WTC11 (cell line): Measurements from ENCODE around the gene MBIP. TPM values are rescaled to one million over a fixed set of nuclear protein-coding genes. Genes with fewer than 3 reads are reported as not detected.
"Not testable (repeated sequence)": the region's sequence is repeated elsewhere in the genome, so short reads cannot be mapped to it uniquely, and the experiment has no call there.

Experiments
- ATAC-seq: fragments of 200-7000 bp; cut with Tn5 transposase; 2 replicates; pipeline ENCODE4 v1.10.0; 2021; ENCODE audit warnings: mild to moderate bottlenecking, moderate library complexity
- CTCF ChIA-PET: fragments of 300-600 bp; sonication (Branson Sonifier 250); formaldehyde crosslinking; loops from one replicate; lab custom pipeline; 2021; ENCODE audit warnings: antibody characterized with exemption; lab: Charles Lee
- POLR2A ChIA-PET: fragments of 350-600 bp; sonication (Branson Sonifier 250); formaldehyde crosslinking; loops from one replicate; lab custom pipeline; 2021; ENCODE audit warnings: antibody characterized with exemption; lab: Charles Lee
- DNase-seq: peaks from one replicate; pipeline ENCODE4 v3.0.0; 2021; ENCODE audit warnings: low spot score
- H3K27ac Mint-ChIP-seq: 2 replicates; pipeline ENCODE4 v1.8.0; 2021; ENCODE audit warnings: mixed read lengths
- H3K27me3 Mint-ChIP-seq: 2 replicates; pipeline ENCODE4 v1.8.0; 2021; ENCODE audit warnings: low read depth, mild to moderate bottlenecking, moderate library complexity, mixed read lengths
- H3K36me3 Mint-ChIP-seq: 2 replicates; pipeline ENCODE4 v1.8.0; 2021; ENCODE audit warnings: mixed read lengths
- H3K4me1 Mint-ChIP-seq: 2 replicates; pipeline ENCODE4 v1.8.0; 2022; ENCODE audit warnings: mixed read lengths
- H3K4me3 Mint-ChIP-seq: 2 replicates; pipeline ENCODE4 v1.8.0; 2021; ENCODE audit warnings: mild to moderate bottlenecking, moderate library complexity, mixed read lengths
- H3K9me3 Mint-ChIP-seq: 2 replicates; pipeline ENCODE4 v1.8.0; 2021; ENCODE audit warnings: mixed read lengths
- ATF1 ChIP-seq: sonication (generic); formaldehyde crosslinking; IDR thresholded peaks from 2 replicates; pipeline ENCODE4 v1.8.1; 2023; ENCODE audit warnings: mild to moderate bottlenecking, moderate library complexity, missing genetic modification reagents
- ATF2 ChIP-seq: sonication (generic); formaldehyde crosslinking; IDR thresholded peaks from 2 replicates; pipeline ENCODE4 v1.8.1; 2022; ENCODE audit warnings: low read depth, missing genetic modification reagents, borderline replicate concordance
- ATF3 ChIP-seq: sonication (generic); formaldehyde crosslinking; conservative IDR thresholded peaks from 2 replicates; pipeline ENCODE4 v1.8.1; 2022; ENCODE audit warnings: mild to moderate bottlenecking, missing genetic modification reagents
- CBFB ChIP-seq: sonication (generic); formaldehyde crosslinking; IDR thresholded peaks from 2 replicates; pipeline ENCODE4 v1.8.1; 2022; ENCODE audit warnings: mild to moderate bottlenecking, low read depth, missing genetic modification reagents
- CDX4 ChIP-seq: fragments of 250-450 bp; sonication (Bioruptor Pico); IDR thresholded peaks from 2 replicates; pipeline ENCODE4 v1.9.0; 2021; ENCODE audit warnings: moderate library complexity, mild to moderate bottlenecking, inconsistent platforms, borderline replicate concordance
- E2F4 ChIP-seq: sonication (generic); formaldehyde crosslinking; IDR thresholded peaks from 2 replicates; pipeline ENCODE4 v1.8.1; 2022; ENCODE audit warnings: low read depth, mild to moderate bottlenecking, moderate library complexity, missing genetic modification reagents, borderline replicate concordance
- E2F5 ChIP-seq: sonication (generic); formaldehyde crosslinking; IDR thresholded peaks from 2 replicates; pipeline ENCODE4 v1.8.1; 2022; ENCODE audit warnings: mild to moderate bottlenecking, moderate library complexity, missing genetic modification reagents
- EMX1 ChIP-seq: fragments of 250-450 bp; sonication (Bioruptor Pico); IDR thresholded peaks from 2 replicates; pipeline ENCODE4 v1.8.0; 2021; ENCODE audit warnings: mild to moderate bottlenecking
- FOXK1 ChIP-seq: sonication (generic); formaldehyde crosslinking; IDR thresholded peaks from 2 replicates; pipeline ENCODE4 v1.8.0; 2022; ENCODE audit warnings: mild to moderate bottlenecking, moderate library complexity, missing genetic modification reagents
- GRHL2 ChIP-seq: fragments of 250-450 bp; sonication (Bioruptor Pico); IDR thresholded peaks from 2 replicates; pipeline ENCODE4 v1.8.0; 2022; ENCODE audit warnings: mild to moderate bottlenecking, moderate library complexity; ENCODE audit not compliant: insufficient replicate concordance, severe bottlenecking
- GTF2I ChIP-seq: fragments of 250-450 bp; sonication (Bioruptor Pico); conservative IDR thresholded peaks from 2 replicates; pipeline ENCODE4 v1.4.0; 2021; ENCODE audit warnings: mild to moderate bottlenecking
- JUN ChIP-seq: sonication (generic); formaldehyde crosslinking; IDR thresholded peaks from 2 replicates; pipeline ENCODE4 v1.8.0; 2023; ENCODE audit warnings: mild to moderate bottlenecking, missing genetic modification reagents
- KAT7 ChIP-seq: sonication (generic); formaldehyde crosslinking; IDR thresholded peaks from 2 replicates; pipeline ENCODE4 v1.8.1; 2023; ENCODE audit warnings: missing genetic modification reagents, mild to moderate bottlenecking, borderline replicate concordance
- NFE2L1 ChIP-seq: sonication (generic); formaldehyde crosslinking; IDR thresholded peaks from 2 replicates; pipeline ENCODE4 v1.8.1; 2023; ENCODE audit warnings: missing genetic modification reagents
- OVOL2 ChIP-seq: fragments of 250-450 bp; sonication (Bioruptor Pico); IDR thresholded peaks from 2 replicates; pipeline ENCODE4 v1.9.0; 2021; ENCODE audit warnings: mild to moderate bottlenecking, borderline replicate concordance
- PREB ChIP-seq: sonication (generic); formaldehyde crosslinking; IDR thresholded peaks from 2 replicates; pipeline ENCODE4 v1.8.1; 2022; ENCODE audit warnings: mild to moderate bottlenecking, missing genetic modification reagents, moderate library complexity, borderline replicate concordance
- PRRX2 ChIP-seq: fragments of 250-450 bp; sonication (Bioruptor Pico); IDR thresholded peaks from 2 replicates; pipeline ENCODE4 v1.8.0; 2021; ENCODE audit warnings: mild to moderate bottlenecking
- RORB ChIP-seq: fragments of 250-450 bp; sonication (Bioruptor Pico); IDR thresholded peaks from 2 replicates; pipeline ENCODE4 v1.9.0; 2021; ENCODE audit warnings: mild to moderate bottlenecking
- STAT6 ChIP-seq: sonication (generic); formaldehyde crosslinking; conservative IDR thresholded peaks from 2 replicates; pipeline ENCODE4 v1.8.1; 2023; ENCODE audit warnings: mild to moderate bottlenecking, low read depth, missing genetic modification reagents, moderate library complexity
- TCF7 ChIP-seq: sonication (generic); formaldehyde crosslinking; IDR thresholded peaks from 2 replicates; pipeline ENCODE4 v1.8.0; 2022; ENCODE audit warnings: mild to moderate bottlenecking, low read depth, missing genetic modification reagents, moderate library complexity
- ZNF263 ChIP-seq: sonication (generic); formaldehyde crosslinking; IDR thresholded peaks from 2 replicates; pipeline ENCODE4 v1.8.1; 2022; ENCODE audit warnings: low read depth, mild to moderate bottlenecking, moderate library complexity, missing genetic modification reagents
- total RNA-seq: library from RNA; stranded (reverse); gene quantifications from 3 replicates; pipeline ENCODE4 v1.2.3, GENCODE V29; 2021

MBIP gene
- total RNA-seq, 1 experiment from 2014 or later, result 18.4 TPM

GRCh38 chr14:36344211-36344610 lies 23.8 kb upstream of the MBIP start:
- no peak for DNase-seq
- H3K9me3 Mint-ChIP-seq, result peaks cover 15% of the 10 kb centered on the region
- TF ChIP-seq E2F5 (CRISPR knock-in tag), result no peak
- no peak for TF ChIP-seq ATF1 (CRISPR knock-in tag)
- TF ChIP-seq EMX1, result no peak
- no peak for TF ChIP-seq RORB
- TF ChIP-seq JUN, result no peak
- TF ChIP-seq NFE2L1 (CRISPR knock-in tag), result no peak
- no peak for TF ChIP-seq GRHL2 (CRISPR knock-in tag)
- TF ChIP-seq GTF2I (CRISPR knock-in tag), result no peak
- TF ChIP-seq KAT7 (CRISPR knock-in tag), result no peak
- TF ChIP-seq ATF3 (CRISPR knock-in tag), result no peak
- no peak for TF ChIP-seq PRRX2 (CRISPR knock-in tag)
- TF ChIP-seq, all 79 proteins: peak for 0
- no peak overlapping the region for H3K27ac Mint-ChIP-seq
- no peaks in the 10 kb centered on the region; the same call in 1 of the 2 replicates for H3K27me3 Mint-ChIP-seq
- no peak overlapping the region for H3K4me3 Mint-ChIP-seq
- H3K4me1 Mint-ChIP-seq, result no peaks in the 10 kb centered on the region
- ChIA-PET CTCF (no interaction called here), POLR2A (no interaction called here)
- H3K36me3 Mint-ChIP-seq, result no peaks in the 10 kb centered on the region
- no peak for ATAC-seq

- H3K27ac Mint-ChIP-seq, ATAC-seq, POLR2A ChIA-PET, H3K36me3 Mint-ChIP-seq, CTCF ChIA-PET, H3K4me3 Mint-ChIP-seq, H3K27me3 Mint-ChIP-seq, DNase-seq, H3K4me1 Mint-ChIP-seq: not testable (repeated sequence)
- peaks cover 15% of the 10 kb centered on the region for H3K9me3 Mint-ChIP-seq
These were observed 21.4 kb upstream of the MBIP start for GRCh38 chr14:36341811-36342210.

- H3K4me3 Mint-ChIP-seq, result no peak overlapping the region
- no peaks in the 10 kb centered on the region for H3K4me1 Mint-ChIP-seq
- ATAC-seq (no peak), DNase-seq (no peak)
- H3K27ac Mint-ChIP-seq, result no peak overlapping the region
- peaks cover 15% of the 10 kb centered on the region for H3K9me3 Mint-ChIP-seq
- H3K27me3 Mint-ChIP-seq, result peaks cover 5% of the 10 kb centered on the region; the same call in 1 of the 2 replicates
- CTCF ChIA-PET, result no interaction called here
- no peaks in the 10 kb centered on the region for H3K36me3 Mint-ChIP-seq
- no peak for TF ChIP-seq ZNF263 (CRISPR knock-in tag)
- TF ChIP-seq CBFB (CRISPR knock-in tag), result no peak
- no peak for TF ChIP-seq GTF2I (CRISPR knock-in tag)
- no peak for TF ChIP-seq CDX4 (CRISPR knock-in tag)
- TF ChIP-seq STAT6 (CRISPR knock-in tag), result no peak
- TF ChIP-seq FOXK1 (CRISPR knock-in tag), result no peak
- TF ChIP-seq TCF7 (CRISPR knock-in tag), result no peak
- TF ChIP-seq E2F4 (CRISPR knock-in tag), result no peak
- no peak for TF ChIP-seq ATF2
- no peak for TF ChIP-seq PREB
- no peak for TF ChIP-seq OVOL2
- no peak for TF ChIP-seq ATF1 (CRISPR knock-in tag)
- POLR2A ChIA-PET, result no interaction called here
These were observed 19.9 kb upstream of the MBIP start for GRCh38 chr14:36340276-36340890.
